Sigmoid colon (tissue), 7 donors: ENCODE data around the gene KDR. TPM values are rescaled to one million over a fixed set of nuclear protein-coding genes. Genes with fewer than 3 reads are reported as not detected.

ENCODE experiments used
- DNase-seq: peaks from one replicate; pipeline ENCODE4 v3.0.0-alpha.2; 2019
- H3K27ac ChIP-seq, 4 donors: fragments of 200-600 bp; sonication (generic); one replicate each; pipeline ENCODE4 v1.5.1; 2016 to 2019; ENCODE audit warnings: mild to moderate bottlenecking in 1 of 4
- H3K27me3 ChIP-seq, 3 donors: fragments of 200-600 bp; sonication (generic); one replicate each; pipeline ENCODE4 v1.5.1; 2019; ENCODE audit warnings: mild to moderate bottlenecking in 1 of 3
- H3K36me3 ChIP-seq, 4 donors: fragments of 200-600 bp; sonication (generic); one replicate each; pipeline ENCODE4 v1.5.1; 2016 to 2019
- H3K4me1 ChIP-seq, 4 donors: fragments of 200-600 bp; sonication (generic); one replicate each; pipeline ENCODE4 v1.5.1; 2017 to 2019
- H3K4me3 ChIP-seq, 4 donors: fragments of 200-600 bp; sonication (generic); one replicate each; pipeline ENCODE4 v1.5.1; 2017 to 2019; ENCODE audit warnings: mild to moderate bottlenecking in 2 of 4, moderate library complexity in 1 of 4
- H3K9me3 ChIP-seq, 4 donors: fragments of 200-600 bp in 3 of 4; sonication (generic) in 3 of 4; one replicate each; pipeline versions ENCODE4 v1.5.1 to v1.6.1; 2013 to 2019
- EP300 ChIP-seq, 4 donors: sonication (generic); formaldehyde crosslinking; IDR thresholded peaks; one replicate each; pipeline ENCODE4 v1.6.1; 2017; ENCODE audit warnings: antibody characterized with exemption in 4 of 4
- POLR2A ChIP-seq, 2 donors: fragments of 450-650 bp; IDR thresholded peaks; one replicate each; pipeline ENCODE4 v1.6.1; 2016; ENCODE audit warnings: antibody characterized with exemption in 2 of 2, mild to moderate bottlenecking in 2 of 2, moderate library complexity in 2 of 2
- POLR2AphosphoS5 ChIP-seq, 4 donors: sonication (generic); formaldehyde crosslinking; IDR thresholded peaks; one replicate each; pipeline ENCODE4 v1.6.1; 2017; ENCODE audit warnings: antibody characterized with exemption in 4 of 4
- WGBS, 2 donors: extraction: QIAGEN DNeasy Blood & Tissue Kit; methylation state at CpG; one replicate each; pipeline ENCODE4 v1.1.7; 2013; 5-methylcytosine and 5-hydroxymethylcytosine counted together
- intact Hi-C: fragments of 100-400 bp; cut with DNase I; formaldehyde crosslinking; loops from one replicate; pipeline ENCODE4 v1.15.1; 2023
- polyA plus RNA-seq, 3 donors: library from polyadenylated mRNA; stranded (reverse); fragments of 200-250 nt; gene quantifications; one replicate each; pipeline ENCODE4 v1.2.3, GENCODE V29; 2013
- total RNA-seq, 4 donors: library from RNA; depleted of rRNA; stranded (reverse); fragments of >200 nt; gene quantifications; one replicate each; pipeline ENCODE4 v1.1.0, GENCODE V29; 2016
- TF ChIP-seq, protein P1 (sequence below), 4 experiments: fragments of 450-650 bp in 3 of 4; fragments of 200-600 bp in 1 of 4; IDR thresholded peaks; one replicate each; pipeline ENCODE4 v1.5.1; 2016 to 2019; ENCODE audit warnings: antibody characterized with exemption in 4 of 4, mild to moderate bottlenecking in 3 of 4, moderate library complexity in 2 of 4
- donor health status: healthy with polysubstance abuse.
- donor health status: Bipolar disorder and iron deficiency.
- donor health status: healthy.

The KDR gene
- total and polyA plus RNA-seq, 7 donors, result 0.69 to 14.2 (median 9.9) TPM

DNA sequence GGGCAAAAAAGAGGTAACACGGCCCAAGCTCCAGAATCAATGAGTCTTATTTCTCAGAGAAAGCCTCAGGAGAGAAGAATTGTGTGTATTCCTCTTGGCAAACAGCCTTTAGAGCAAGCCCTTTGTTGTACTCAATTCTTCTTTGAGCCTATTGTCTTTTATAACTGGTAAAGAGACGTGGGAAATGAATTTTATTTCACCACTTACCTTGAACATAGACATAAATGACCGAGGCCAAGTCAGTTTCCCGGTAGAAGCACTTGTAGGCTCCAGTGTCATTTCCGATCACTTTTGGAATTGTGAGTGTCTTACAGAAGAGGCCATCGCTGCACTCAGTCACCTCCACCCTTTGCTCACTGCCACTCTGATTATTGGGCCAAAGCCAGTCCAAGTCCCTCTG, 7.0 kb downstream of the KDR start:
- H3K36me3 ChIP-seq, result no peaks in the 10 kb centered on the region
- H3K9me3 ChIP-seq, result no peaks in the 10 kb centered on the region
- TF ChIP-seq POLR2A (IDR thresholded peaks at IDR 0.05), result no peak
- no peak for TF ChIP-seq EP300 (IDR thresholded peaks at IDR 0.05)
- TF ChIP-seq, protein P1, sequence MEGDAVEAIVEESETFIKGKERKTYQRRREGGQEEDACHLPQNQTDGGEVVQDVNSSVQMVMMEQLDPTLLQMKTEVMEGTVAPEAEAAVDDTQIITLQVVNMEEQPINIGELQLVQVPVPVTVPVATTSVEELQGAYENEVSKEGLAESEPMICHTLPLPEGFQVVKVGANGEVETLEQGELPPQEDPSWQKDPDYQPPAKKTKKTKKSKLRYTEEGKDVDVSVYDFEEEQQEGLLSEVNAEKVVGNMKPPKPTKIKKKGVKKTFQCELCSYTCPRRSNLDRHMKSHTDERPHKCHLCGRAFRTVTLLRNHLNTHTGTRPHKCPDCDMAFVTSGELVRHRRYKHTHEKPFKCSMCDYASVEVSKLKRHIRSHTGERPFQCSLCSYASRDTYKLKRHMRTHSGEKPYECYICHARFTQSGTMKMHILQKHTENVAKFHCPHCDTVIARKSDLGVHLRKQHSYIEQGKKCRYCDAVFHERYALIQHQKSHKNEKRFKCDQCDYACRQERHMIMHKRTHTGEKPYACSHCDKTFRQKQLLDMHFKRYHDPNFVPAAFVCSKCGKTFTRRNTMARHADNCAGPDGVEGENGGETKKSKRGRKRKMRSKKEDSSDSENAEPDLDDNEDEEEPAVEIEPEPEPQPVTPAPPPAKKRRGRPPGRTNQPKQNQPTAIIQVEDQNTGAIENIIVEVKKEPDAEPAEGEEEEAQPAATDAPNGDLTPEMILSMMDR (IDR thresholded peaks at IDR 0.05), result no peak
- no peak for TF ChIP-seq POLR2AphosphoS5 (IDR thresholded peaks at IDR 0.05)
- WGBS, 2 donors, result 66 to 81% methylated on average over 6 of the region's 6 CpGs
- no peaks in the 10 kb centered on the region for H3K4me1 ChIP-seq
- H3K27me3 ChIP-seq, result no peaks in the 10 kb centered on the region
- no peak overlapping the region for H3K4me3 ChIP-seq
- intact Hi-C loops, result no loop called here
- no peak overlapping the region for H3K27ac ChIP-seq
- no peak for DNase-seq

DNA sequence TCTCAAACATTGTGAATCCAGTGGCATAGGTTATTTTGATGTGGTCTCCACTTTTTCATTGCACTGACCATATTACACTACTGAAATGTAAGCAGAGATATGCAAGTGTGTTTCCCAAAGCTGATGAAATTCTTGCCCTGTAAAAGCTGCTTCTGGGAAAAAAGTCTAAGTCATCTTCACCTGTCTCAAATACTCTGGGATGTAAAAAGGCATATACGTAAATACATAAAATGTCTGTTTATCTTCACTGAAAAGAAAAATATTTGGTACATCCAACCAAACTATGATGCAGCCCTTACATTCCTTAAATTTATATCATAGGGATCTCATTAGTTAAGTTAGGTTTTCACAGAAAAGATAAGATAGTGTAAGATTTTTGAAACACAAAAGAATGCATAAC, 7.9 kb downstream of the KDR start:
- no peak for DNase-seq
- TF ChIP-seq POLR2A (IDR thresholded peaks at IDR 0.05), result no peak
- TF ChIP-seq EP300 (IDR thresholded peaks at IDR 0.05), result no peak
- no peak for TF ChIP-seq POLR2AphosphoS5 (IDR thresholded peaks at IDR 0.05)
- TF ChIP-seq, protein P1 (IDR thresholded peaks at IDR 0.05), result no peak
- Histone ChIP-seq H3K36me3 (no peaks in the 10 kb centered on the region), H3K9me3 (no peaks in the 10 kb centered on the region), H3K4me3 (no peak overlapping the region), H3K27ac (no peak overlapping the region), H3K4me1 (no peaks in the 10 kb centered on the region), H3K27me3 (no peaks in the 10 kb centered on the region)
- intact Hi-C loops, result no loop called here
- WGBS, 2 donors, result 84 to 87% methylated on average over 1 of the region's 1 CpG

DNA sequence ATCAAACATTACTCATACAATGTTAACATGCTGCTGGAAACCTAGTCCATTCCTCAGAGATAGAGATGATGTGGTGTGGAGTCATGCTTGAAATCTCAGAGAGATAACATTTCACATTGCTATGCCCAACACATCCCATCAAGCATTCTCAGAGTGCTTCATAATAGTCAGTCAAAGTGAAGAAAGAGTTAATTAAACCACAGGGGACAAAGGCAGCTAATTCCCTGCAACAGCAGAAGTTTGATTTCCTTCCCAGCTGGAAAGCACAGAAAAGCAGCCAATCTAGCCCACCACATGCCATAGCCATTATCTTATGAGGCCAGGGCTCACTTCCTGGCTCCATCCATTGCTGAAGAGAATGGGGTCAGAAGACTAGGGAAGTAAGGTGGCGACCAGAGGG, 8.9 kb downstream of the KDR start:
- no peaks in the 10 kb centered on the region for H3K4me1 ChIP-seq
- no peak overlapping the region for H3K27ac ChIP-seq
- intact Hi-C loops, result no loop called here
- H3K36me3 ChIP-seq, result no peaks in the 10 kb centered on the region
- H3K4me3 ChIP-seq, result no peak overlapping the region
- no peaks in the 10 kb centered on the region for H3K27me3 ChIP-seq
- DNase-seq, result no peak
- no peaks in the 10 kb centered on the region for H3K9me3 ChIP-seq
- TF ChIP-seq POLR2A (IDR thresholded peaks at IDR 0.05) (no peak), POLR2AphosphoS5 (IDR thresholded peaks at IDR 0.05) (no peak), EP300 (IDR thresholded peaks at IDR 0.05) (no peak)
- TF ChIP-seq, protein P1 (IDR thresholded peaks at IDR 0.05), result no peak
- 57 to 63% methylated on average over 1 of the region's 1 CpG for WGBS, 2 donors

DNA sequence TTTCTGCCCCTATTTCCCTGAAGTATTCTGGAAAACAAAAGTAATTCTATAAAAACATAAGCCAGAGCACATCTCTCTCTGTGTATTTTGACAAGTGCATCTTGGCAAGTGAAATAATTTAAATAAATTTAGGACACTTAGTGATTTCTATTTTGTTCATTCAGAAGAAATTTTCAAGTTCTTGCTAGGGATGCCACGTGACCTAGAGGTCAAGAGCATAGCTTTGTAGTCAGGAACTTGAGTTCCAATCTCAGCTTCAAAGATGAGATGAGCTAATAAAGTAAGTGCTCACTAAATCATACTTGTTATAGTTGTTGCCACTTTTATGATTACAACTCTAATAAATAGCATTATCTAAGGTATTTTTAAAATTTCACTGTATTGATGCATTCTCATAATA, 13.8 kb downstream of the KDR start:
- WGBS, 2 donors, result 24 to 64% methylated on average over 1 of the region's 1 CpG
- intact Hi-C loops, result no loop called here
- no peak overlapping the region for H3K27ac ChIP-seq
- TF ChIP-seq POLR2A (IDR thresholded peaks at IDR 0.05) (no peak), POLR2AphosphoS5 (IDR thresholded peaks at IDR 0.05) (no peak), EP300 (IDR thresholded peaks at IDR 0.05) (no peak)
- H3K36me3 ChIP-seq, result no peaks in the 10 kb centered on the region
- no peaks in the 10 kb centered on the region for H3K27me3 ChIP-seq
- H3K9me3 ChIP-seq, result no peaks in the 10 kb centered on the region
- no peak overlapping the region for H3K4me3 ChIP-seq
- H3K4me1 ChIP-seq, result no peaks in the 10 kb centered on the region
- no peak for DNase-seq

DNA sequence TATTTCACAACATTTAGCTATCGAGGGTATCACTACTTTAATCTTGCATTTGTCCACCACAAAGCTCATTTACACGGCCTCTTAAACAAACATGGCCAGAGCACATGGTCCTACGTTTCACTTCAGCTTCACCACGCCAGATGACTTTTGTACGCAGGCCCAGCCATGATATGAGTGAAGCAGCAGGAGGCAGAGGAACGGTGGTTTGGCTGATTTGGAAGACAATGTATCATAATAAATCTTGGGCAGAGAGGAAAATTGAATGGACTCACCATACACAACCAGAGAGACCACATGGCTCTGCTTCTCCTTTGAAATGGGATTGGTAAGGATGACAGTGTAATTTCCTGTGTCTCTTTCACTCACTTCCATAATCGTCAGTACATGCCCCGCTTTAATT, 15.3 kb downstream of the KDR start:
- TF ChIP-seq, protein P1 (IDR thresholded peaks at IDR 0.05), result no peak
- TF ChIP-seq EP300 (IDR thresholded peaks at IDR 0.05) (no peak), POLR2AphosphoS5 (IDR thresholded peaks at IDR 0.05) (no peak), POLR2A (IDR thresholded peaks at IDR 0.05) (no peak)
- 58 to 76% methylated on average over 8 of the region's 8 CpGs for WGBS, 2 donors
- intact Hi-C loops, result no loop called here

More for the DNA sequence above, 15.3 kb downstream of the KDR start:
- Histone ChIP-seq H3K36me3 (no peaks in the 10 kb centered on the region), H3K4me3 (no peak overlapping the region), H3K9me3 (no peaks in the 10 kb centered on the region), H3K27ac (no peak overlapping the region), H3K4me1 (no peaks in the 10 kb centered on the region), H3K27me3 (no peaks in the 10 kb centered on the region)
- no peak for DNase-seq
